Ishikawa (cell line): Measurements from ENCODE around the gene RAP2B.

Experiments used
- CEBPB ChIP-seq: IDR thresholded peaks from 2 replicates; pipeline ENCODE4 v1.6.1; 2012
- CREB1 ChIP-seq: IDR thresholded peaks from 2 replicates; pipeline ENCODE4 v1.6.1; 2012; ENCODE audit warnings: low read depth
- EGR1 ChIP-seq: IDR thresholded peaks from 2 replicates; pipeline ENCODE4 v1.6.1; 2012
- EP300 ChIP-seq: IDR thresholded peaks from 2 replicates; pipeline ENCODE4 v1.6.1; 2012; ENCODE audit warnings: borderline replicate concordance
- FOXM1 ChIP-seq: IDR thresholded peaks from 2 replicates; pipeline ENCODE4 v1.6.1; 2012; ENCODE audit warnings: low read depth, borderline replicate concordance
- NFIC ChIP-seq: IDR thresholded peaks from 2 replicates; pipeline ENCODE4 v1.6.1; 2012
- RAD21 ChIP-seq: IDR thresholded peaks from 2 replicates; pipeline ENCODE4 v1.6.1; 2012; ENCODE audit warnings: low read depth
- TAF1 ChIP-seq: IDR thresholded peaks from 2 replicates; pipeline ENCODE4 v1.6.1; 2012; ENCODE audit warnings: low read depth, mild to moderate bottlenecking
- TCF12 ChIP-seq: IDR thresholded peaks from 2 replicates; pipeline ENCODE4 v1.6.1; 2012; ENCODE audit warnings: low read depth
- YY1 ChIP-seq: IDR thresholded peaks from 2 replicates; pipeline ENCODE4 v1.6.1; 2012; ENCODE audit warnings: low read depth
- ZBTB7A ChIP-seq: IDR thresholded peaks from 2 replicates; pipeline ENCODE4 v1.6.1; 2012; ENCODE audit warnings: low read depth
- TF ChIP-seq, protein P1 (sequence below): IDR thresholded peaks from 2 replicates; pipeline ENCODE4 v1.6.1; 2012
- TF ChIP-seq, protein P2 (sequence below): IDR thresholded peaks from 2 replicates; pipeline ENCODE4 v1.6.1; 2012; ENCODE audit warnings: low read depth, mild to moderate bottlenecking
- TF ChIP-seq, protein P3 (sequence below): IDR thresholded peaks from 2 replicates; pipeline ENCODE4 v1.6.1; 2012

DNA sequence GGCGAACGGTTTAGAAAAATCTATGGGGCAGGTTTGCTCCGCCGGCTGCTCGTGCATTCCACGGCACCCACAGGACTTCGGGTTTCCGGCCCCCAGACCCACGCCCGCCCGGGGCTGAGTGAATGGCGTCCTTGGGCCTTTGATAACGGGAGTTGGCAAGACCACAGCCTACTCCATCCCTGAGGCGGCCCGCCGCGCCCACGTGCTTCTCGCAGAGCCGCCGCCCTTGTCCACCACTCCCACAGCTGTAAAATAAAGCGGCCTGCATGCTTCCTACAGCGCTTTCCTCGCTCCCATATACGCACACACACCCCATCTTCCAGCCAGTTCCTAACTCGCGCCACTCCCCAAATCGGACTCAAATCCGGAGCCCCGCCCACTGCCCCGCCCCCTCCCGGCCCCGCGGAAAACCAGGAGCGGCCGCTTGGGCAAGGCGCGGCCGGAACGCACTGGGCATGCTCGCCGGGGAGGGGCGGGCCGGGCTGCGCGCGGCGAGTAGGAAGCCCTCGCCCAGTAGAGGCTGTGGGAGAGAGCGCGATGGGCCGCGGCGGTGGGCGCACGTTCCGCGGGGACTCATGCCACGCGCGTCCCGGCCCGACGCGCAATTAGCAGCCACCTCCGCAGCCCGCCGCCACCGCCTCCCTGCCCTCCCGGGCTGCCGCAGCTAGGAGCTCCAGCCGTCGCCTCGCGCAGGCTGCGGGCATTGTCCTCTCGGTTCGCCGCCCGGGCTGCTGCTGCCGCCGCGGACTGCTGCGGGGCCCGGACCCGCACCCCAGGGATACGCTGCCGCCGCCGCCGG, at the start of gene RAP2B:
- no peak for TF ChIP-seq FOXM1
- no peak for TF ChIP-seq RAD21
- TF ChIP-seq, protein P1, sequence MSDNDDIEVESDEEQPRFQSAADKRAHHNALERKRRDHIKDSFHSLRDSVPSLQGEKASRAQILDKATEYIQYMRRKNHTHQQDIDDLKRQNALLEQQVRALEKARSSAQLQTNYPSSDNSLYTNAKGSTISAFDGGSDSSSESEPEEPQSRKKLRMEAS, result peak; percentile 97
- peak; percentile 54; the same call in 1 of the 2 replicates for TF ChIP-seq ZBTB7A
- no peak for TF ChIP-seq NFIC
- TF ChIP-seq EP300, result no peak
- TF ChIP-seq, protein P2, sequence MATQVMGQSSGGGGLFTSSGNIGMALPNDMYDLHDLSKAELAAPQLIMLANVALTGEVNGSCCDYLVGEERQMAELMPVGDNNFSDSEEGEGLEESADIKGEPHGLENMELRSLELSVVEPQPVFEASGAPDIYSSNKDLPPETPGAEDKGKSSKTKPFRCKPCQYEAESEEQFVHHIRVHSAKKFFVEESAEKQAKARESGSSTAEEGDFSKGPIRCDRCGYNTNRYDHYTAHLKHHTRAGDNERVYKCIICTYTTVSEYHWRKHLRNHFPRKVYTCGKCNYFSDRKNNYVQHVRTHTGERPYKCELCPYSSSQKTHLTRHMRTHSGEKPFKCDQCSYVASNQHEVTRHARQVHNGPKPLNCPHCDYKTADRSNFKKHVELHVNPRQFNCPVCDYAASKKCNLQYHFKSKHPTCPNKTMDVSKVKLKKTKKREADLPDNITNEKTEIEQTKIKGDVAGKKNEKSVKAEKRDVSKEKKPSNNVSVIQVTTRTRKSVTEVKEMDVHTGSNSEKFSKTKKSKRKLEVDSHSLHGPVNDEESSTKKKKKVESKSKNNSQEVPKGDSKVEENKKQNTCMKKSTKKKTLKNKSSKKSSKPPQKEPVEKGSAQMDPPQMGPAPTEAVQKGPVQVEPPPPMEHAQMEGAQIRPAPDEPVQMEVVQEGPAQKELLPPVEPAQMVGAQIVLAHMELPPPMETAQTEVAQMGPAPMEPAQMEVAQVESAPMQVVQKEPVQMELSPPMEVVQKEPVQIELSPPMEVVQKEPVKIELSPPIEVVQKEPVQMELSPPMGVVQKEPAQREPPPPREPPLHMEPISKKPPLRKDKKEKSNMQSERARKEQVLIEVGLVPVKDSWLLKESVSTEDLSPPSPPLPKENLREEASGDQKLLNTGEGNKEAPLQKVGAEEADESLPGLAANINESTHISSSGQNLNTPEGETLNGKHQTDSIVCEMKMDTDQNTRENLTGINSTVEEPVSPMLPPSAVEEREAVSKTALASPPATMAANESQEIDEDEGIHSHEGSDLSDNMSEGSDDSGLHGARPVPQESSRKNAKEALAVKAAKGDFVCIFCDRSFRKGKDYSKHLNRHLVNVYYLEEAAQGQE, result no peak
- TF ChIP-seq CREB1, result no peak
- TF ChIP-seq, protein P3, sequence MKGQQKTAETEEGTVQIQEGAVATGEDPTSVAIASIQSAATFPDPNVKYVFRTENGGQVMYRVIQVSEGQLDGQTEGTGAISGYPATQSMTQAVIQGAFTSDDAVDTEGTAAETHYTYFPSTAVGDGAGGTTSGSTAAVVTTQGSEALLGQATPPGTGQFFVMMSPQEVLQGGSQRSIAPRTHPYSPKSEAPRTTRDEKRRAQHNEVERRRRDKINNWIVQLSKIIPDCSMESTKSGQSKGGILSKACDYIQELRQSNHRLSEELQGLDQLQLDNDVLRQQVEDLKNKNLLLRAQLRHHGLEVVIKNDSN, result no peak
- no peak; the same call in 1 of the 2 replicates for TF ChIP-seq YY1
- peak; percentile 59; the same call in 1 of the 2 replicates for TF ChIP-seq TAF1
- TF ChIP-seq TCF12, result peak; percentile 37; the same call in 1 of the 2 replicates
- TF ChIP-seq CEBPB, result no peak
- TF ChIP-seq EGR1, result no peak
